ENCODE data around the gene PRKCE.
A peak's percentile ranks its signal among the peaks of the same experiment; 100 is the strongest.

The PRKCE gene

GRCh38 chr2:45651415-45652089, at the start of gene PRKCE:
PRKCE (plus strand) TSS chr2:45651675.
- DNase-seq, result peak; percentile 39

GRCh38 chr2:45602624-45603023, 48.9 kb upstream of the PRKCE start:
- DNase-seq, result no peak

DNA sequence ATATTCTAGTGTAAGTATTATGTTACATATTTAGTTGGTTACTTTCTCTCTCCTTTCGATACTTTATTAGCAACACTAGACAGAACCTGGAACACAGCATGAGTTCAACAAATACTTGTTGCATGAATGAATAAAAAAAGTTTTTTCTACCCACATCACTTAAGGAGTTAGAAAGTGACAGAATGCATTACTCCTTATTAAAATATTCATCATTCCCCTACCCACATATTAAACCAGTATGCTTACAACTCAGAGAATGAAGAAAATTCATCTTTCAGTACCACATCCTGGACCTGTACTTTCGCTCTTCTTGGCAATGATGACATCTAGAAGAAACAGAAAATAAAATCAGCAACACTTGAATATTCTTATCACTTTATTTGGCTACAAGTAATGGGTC, 46.4 kb upstream of the PRKCE start:
- no peak for DNase-seq

DNA sequence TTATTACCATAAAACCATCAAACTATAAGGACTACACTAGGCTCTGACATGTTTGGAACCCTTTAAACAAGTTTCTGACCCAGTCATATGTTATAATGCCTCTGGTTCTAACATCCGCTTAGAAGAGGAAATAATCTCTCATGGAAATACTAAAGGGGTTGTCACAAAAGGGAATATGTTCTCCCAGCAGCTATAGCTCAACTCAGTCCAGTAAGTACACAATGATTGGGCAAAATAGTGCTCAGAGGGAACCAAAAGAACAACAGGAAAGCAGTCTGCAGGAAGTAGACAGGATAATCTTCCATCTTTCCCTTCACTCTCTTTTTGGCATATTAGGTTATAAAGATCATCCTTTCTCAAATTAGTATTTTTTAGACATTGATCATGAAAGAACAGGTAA, 44.7 kb upstream of the PRKCE start:
- no peak for DNase-seq

GRCh38 chr2:45607701-45608100, 43.8 kb upstream of the PRKCE start:
- no peak for DNase-seq

DNA sequence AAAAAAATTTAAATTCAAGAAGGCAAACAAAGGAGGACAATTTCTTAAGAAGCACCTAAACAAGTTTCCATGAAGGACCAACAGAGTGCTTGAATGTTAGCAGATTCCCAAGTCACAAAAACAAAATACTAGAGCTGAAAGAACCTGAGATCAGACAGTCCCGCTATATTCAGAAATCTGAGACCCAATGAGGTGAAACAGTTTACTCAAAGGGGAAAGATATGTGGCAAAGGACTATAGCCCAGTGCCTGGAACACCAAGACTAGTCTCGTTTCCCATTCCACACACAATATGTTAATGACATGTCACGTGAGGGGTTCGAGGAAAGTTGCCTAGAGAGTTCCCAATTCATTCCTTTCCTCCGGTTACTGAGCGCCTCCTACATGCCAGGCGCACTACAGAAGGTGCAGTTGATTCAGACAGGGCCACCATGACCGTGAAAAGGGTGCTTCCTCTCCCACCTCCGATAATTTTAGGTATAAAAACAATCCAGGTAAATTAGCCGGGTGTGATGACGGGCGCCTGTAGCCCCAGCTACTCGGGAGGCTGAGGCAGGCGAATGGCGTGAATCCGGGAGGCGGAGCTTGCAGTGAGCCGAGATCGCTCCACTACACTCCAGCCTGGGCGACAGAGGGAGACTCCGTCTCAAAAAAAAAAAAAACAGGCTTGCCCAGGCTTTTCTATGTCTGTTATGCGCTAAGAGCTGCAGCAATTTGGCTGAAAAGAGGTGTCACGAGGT, 41.0 kb upstream of the PRKCE start:
- peak; percentile 9 for DNase-seq

- peak; percentile 83 for DNase-seq
Measured at GRCh38 chr2:45611020-45611859, 40.2 kb upstream of the PRKCE start, which contains the start of gene SRBD1. SRBD1 (minus strand) TSS chr2:45611267; CDS start chr2:45605441, 5,826 bp downstream.

DNA sequence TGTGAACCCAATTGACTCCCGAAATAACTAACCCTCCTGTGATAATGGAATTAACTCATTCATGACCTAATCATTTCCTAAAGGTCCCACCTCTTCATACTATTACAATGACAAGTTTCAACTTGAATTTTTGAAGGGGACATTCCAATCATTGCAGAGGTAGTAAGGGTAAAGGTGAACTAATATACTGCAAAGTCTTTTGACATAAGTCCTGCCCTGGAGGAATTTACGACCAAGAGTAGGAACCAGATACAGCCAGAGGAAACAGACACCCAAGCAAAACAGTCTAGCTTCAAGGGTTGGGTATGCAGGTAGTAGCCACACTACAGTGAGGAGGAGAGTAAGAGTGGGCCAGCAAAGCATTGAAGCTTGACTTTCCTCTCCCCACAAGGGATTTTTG, 39.2 kb upstream of the PRKCE start:
- DNase-seq, result no peak

- no peak for DNase-seq
Measured at GRCh38 chr2:45612731-45613130, 38.7 kb upstream of the PRKCE start.

- no peak for DNase-seq
Measured at GRCh38 chr2:45614330-45614729, 37.1 kb upstream of the PRKCE start.

- no peak for DNase-seq
Measured at GRCh38 chr2:45614871-45615415, 36.5 kb upstream of the PRKCE start.

DNA sequence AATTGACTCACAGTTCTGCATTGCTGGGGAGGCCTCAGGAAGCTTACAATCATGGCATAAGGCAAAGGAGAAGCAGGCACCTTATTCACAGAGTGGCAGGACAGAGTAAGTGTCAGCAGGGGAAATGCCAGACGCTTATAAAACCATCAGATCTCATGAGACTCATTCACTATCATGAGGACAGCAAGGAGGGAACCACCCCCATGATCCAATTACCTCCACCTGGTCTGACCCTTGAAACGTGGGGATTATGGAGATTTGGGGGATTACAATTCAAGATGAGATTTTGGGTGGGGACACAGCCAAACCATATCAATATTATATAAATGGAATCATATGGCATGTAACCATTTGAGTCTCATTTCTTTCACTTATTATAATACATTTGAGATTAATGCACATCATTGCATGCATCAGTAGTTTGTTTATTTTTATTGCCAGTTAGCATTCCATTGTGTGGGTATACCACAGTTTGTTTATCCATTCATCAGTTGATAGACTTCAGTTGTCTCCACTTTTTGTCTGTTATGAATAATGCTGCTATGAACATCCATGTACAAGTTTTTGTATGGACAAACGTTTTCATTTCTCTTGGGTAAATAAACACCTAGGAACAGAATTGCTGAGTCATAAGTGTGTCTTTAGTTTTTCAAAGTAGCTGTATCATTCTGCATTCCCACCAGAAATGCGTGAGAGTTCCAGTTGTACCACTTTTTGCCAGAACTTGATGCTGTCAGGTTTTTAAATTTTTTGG, 34.6 kb upstream of the PRKCE start:
- no peak for DNase-seq

DNA sequence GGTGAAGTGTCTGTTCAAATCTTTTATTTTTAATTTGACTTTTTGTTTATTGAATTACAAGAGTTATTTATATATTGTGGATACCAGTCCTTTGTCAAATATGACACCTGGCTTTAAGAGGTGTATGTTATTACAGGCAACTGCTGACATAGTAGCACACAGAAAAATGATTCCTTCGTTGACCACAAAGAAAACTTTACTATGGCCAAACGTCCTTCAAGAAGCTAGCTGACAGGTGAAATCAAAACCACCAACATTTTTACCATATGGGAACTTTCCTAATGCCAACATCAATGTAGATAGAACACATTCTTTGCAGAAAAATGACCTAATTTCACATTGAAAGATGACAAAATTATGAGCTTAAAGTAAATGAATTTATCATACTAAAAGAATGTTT, 34.0 kb upstream of the PRKCE start:
- no peak for DNase-seq

DNA sequence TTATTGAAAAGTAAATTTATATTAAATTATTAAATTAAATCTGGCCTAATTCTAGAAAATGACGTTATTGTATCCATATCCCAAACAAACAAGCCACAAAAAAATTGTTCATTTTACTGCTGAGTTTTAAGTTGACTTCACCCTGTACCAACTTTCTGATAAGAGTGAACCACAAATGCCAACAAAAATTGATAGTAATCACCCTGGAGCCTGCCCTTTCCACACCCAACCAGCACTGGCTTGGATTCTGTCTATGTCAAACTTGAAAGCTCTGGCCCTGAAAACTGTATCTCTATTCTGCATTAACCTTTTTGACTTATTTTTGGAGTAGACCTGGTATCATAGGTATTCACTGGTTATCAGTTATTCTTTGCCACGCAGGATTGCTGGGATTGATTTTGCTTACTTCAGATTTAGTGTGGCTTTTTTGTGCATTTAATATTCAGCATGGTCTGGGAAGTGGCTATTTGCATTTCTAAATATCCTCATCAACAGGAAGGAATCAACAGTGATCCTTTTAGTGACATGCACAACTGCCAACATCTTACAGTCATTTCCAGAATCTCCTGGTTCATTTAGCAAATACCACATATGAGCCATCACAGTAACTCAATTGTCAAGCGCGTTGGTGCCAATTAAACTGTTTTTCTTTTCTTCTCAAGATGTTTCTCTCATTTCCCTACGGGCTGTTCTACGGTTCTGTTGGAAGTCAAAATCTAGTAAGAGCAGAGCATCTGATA, 29.0 kb upstream of the PRKCE start:
- DNase-seq, result no peak

DNA sequence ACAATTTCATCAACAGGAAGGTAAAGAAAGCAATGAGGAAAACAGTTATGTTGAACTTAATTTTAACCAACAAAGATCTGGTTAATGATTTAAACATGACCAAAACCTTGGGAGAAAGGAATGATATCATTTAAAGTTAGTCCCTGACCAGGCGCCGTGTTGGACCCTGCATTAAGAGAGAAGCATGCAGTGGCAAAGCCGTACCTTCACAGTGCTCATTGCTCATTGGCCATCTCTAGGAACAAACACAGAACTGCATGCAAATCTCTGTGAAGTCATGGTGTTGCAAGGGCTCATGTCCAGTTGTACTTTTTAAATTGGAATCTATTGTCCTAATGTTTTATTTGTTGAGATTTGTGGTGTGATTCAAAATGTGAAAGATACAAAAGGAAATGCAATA, 28.4 kb upstream of the PRKCE start:
- DNase-seq, result no peak

DNA sequence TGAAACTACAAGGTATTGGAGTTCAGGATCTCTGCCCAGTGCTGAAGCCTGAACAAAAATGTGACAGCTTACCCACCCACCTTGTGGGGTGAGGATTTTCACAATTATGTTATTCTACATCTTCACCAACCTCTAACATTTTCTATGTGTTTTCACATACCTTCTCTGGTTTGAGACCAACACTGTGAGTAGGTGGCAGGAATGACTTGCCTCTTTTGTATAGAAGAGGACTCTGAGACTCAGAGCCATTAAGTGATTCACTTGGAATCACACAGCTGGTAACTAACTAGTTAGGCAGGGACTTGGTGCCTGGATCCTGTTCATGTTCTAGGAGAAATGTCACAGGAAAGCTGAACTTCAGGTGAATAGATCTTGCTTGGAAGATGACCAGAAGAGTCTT, 25.7 kb upstream of the PRKCE start:
- no peak for DNase-seq

- no peak for DNase-seq
Measured at GRCh38 chr2:45626387-45627221, 24.9 kb upstream of the PRKCE start.

- DNase-seq, result no peak
Measured at GRCh38 chr2:45627911-45628310, 23.6 kb upstream of the PRKCE start.

GRCh38 chr2:45629971-45630370, 21.5 kb upstream of the PRKCE start:
- DNase-seq, result no peak

DNA sequence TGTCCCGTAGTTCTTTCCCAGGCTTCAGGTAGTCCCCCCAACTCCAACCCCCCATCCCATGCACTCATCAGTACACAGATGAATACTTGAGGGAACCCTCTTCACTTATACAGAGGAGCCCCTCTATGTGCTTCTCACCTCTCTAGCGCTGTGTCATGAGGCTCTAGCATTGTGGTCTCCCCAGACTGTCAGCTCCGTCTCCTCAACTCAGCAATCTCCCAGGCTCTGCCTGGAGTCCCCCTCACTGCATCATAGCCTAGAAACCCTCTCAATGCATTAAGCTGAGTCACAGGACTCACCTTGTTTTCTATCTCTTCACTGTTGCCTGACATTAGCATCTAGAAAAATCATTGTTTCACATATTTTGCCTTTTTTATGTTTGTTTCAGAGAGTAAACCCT, 20.2 kb upstream of the PRKCE start:
- no peak for DNase-seq

DNA sequence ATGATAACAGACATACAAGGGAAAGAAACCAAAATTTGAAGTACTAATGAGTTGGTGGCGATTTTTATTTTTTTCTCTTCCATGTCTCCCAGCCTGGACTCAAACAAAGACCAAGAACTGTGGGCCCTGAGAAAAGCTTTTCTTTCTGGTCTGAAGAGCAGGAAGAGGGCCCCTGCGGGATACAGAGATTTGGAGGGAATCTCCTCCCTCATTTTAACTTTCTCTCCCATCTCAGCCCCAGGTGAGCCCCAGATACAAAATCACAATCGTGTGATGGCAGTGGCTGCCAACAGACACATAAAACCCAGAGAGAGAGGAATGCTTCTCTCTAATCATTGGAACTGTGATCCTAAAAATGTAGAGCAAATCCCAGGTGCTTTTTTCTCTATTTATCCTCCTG, 19.5 kb upstream of the PRKCE start:
- no peak for DNase-seq
